ENCODE measurements around the gene ARRDC4.

The ARRDC4 gene

DNA sequence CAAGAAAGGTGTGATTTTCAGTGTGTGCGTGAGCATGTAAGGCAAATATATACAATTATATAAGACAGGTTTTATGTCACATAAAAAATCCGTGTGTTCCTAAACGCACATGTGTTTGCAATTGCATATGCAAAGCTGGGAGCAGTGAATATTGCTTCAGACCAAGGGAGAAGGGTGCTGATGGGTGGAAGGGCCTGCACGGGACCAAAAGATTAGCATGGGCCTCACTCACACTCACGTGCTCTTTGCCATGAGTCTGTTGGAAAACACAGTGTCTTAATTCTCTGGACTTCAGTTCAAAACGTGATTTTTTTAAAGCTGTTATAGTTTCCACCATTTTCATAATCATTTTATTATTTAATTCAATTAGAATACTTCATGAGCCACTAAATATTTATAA, 7.2 kb upstream of the ARRDC4 start:
- no peak overlapping the region for H3K4me2 ChIP-seq (ENCODE audit: low read depth, low read length)
- H3K27ac ChIP-seq (ENCODE audit: low read length) = no peak overlapping the region
- H3K4me1 ChIP-seq (ENCODE audit: low read length) = no peaks in the 10 kb centered on the region
- no peaks in the 10 kb centered on the region for H3K27me3 ChIP-seq (replicated peaks; ENCODE audit: insufficient read depth, low read length)
- no peaks in the 10 kb centered on the region for H4K20me1 ChIP-seq (ENCODE audit: insufficient read depth, low read length)
- H3F3A ChIP-seq (ENCODE audit: insufficient read depth, low read length) = no peaks in the 10 kb centered on the region
- H3K9me2 ChIP-seq (replicated peaks; ENCODE audit: insufficient read depth, low read length) = no peaks in the 10 kb centered on the region
- H2AFZ ChIP-seq (ENCODE audit: low read length) = no peak overlapping the region
- H3K79me2 ChIP-seq (ENCODE audit: low read length) = no peaks in the 10 kb centered on the region
- TF ChIP-seq EZH2 (optimal IDR thresholded peaks at IDR 0.05; ENCODE audit: low read depth, low read length) = no peak
- no peak for TF ChIP-seq EZH2phosphoT487 (IDR thresholded peaks at IDR 0.05; ENCODE audit: low read length)
- TF ChIP-seq CTCF (IDR thresholded peaks at IDR 0.05; ENCODE audit: low read length) = no peak
- no peak overlapping the region for H3K9ac ChIP-seq (ENCODE audit: low read length)
- H3K9me3 ChIP-seq (replicated peaks; ENCODE audit: insufficient read depth, low read length) = no peaks in the 10 kb centered on the region
- no peak overlapping the region for H3K4me3 ChIP-seq (ENCODE audit: low read length)
- no peaks in the 10 kb centered on the region for H3K36me3 ChIP-seq (replicated peaks; ENCODE audit: insufficient read depth, low read length)
- DNase-seq = no peak

- H3K9me3 ChIP-seq (replicated peaks; ENCODE audit: insufficient read depth, low read length) = no peaks in the 10 kb centered on the region
- H2AFZ ChIP-seq (ENCODE audit: low read length) = no peak overlapping the region
- no peak overlapping the region for H3K4me3 ChIP-seq (ENCODE audit: low read length)
- no peak overlapping the region for H3K27ac ChIP-seq (ENCODE audit: low read length)
- no peaks in the 10 kb centered on the region for H3K4me1 ChIP-seq (ENCODE audit: low read length)
- no peak for DNase-seq
- H3K4me2 ChIP-seq (ENCODE audit: low read depth, low read length) = no peak overlapping the region
- H3K79me2 ChIP-seq (ENCODE audit: low read length) = no peaks in the 10 kb centered on the region
- no peaks in the 10 kb centered on the region for H3K9me2 ChIP-seq (replicated peaks; ENCODE audit: insufficient read depth, low read length)
- H3F3A ChIP-seq (ENCODE audit: insufficient read depth, low read length) = no peaks in the 10 kb centered on the region
- H3K27me3 ChIP-seq (replicated peaks; ENCODE audit: insufficient read depth, low read length) = no peaks in the 10 kb centered on the region
- H3K36me3 ChIP-seq (replicated peaks; ENCODE audit: insufficient read depth, low read length) = no peaks in the 10 kb centered on the region
- no peak for TF ChIP-seq EZH2phosphoT487 (IDR thresholded peaks at IDR 0.05; ENCODE audit: low read length)
- TF ChIP-seq CTCF (IDR thresholded peaks at IDR 0.05; ENCODE audit: low read length) = no peak
- no peak for TF ChIP-seq EZH2 (optimal IDR thresholded peaks at IDR 0.05; ENCODE audit: low read depth, low read length)
- H3K9ac ChIP-seq (ENCODE audit: low read length) = no peak overlapping the region
- no peaks in the 10 kb centered on the region for H4K20me1 ChIP-seq (ENCODE audit: insufficient read depth, low read length)
Observed at GRCh38 chr15:97953748-97954147, 6.8 kb upstream of the ARRDC4 start.

GRCh38 chr15:97955035-97955434, 5.5 kb upstream of the ARRDC4 start:
- Histone ChIP-seq H3K27me3 (replicated peaks; ENCODE audit: insufficient read depth, low read length) (no peaks in the 10 kb centered on the region), H3K36me3 (replicated peaks; ENCODE audit: insufficient read depth, low read length) (no peaks in the 10 kb centered on the region), H3K79me2 (ENCODE audit: low read length) (no peaks in the 10 kb centered on the region), H4K20me1 (ENCODE audit: insufficient read depth, low read length) (no peaks in the 10 kb centered on the region), H3K9me3 (replicated peaks; ENCODE audit: insufficient read depth, low read length) (no peaks in the 10 kb centered on the region), H2AFZ (ENCODE audit: low read length) (no peak overlapping the region), H3F3A (ENCODE audit: insufficient read depth, low read length) (no peaks in the 10 kb centered on the region), H3K4me1 (ENCODE audit: low read length) (peaks cover 5% of the 10 kb centered on the region; the same call in 1 of the 2 replicates), H3K9ac (ENCODE audit: low read length) (no peak overlapping the region), H3K9me2 (replicated peaks; ENCODE audit: insufficient read depth, low read length) (no peaks in the 10 kb centered on the region), H3K4me2 (ENCODE audit: low read depth, low read length) (no peak overlapping the region), H3K4me3 (ENCODE audit: low read length) (no peak overlapping the region), H3K27ac (ENCODE audit: low read length) (no peak overlapping the region)
- TF ChIP-seq EZH2 (optimal IDR thresholded peaks at IDR 0.05; ENCODE audit: low read depth, low read length) (no peak), EZH2phosphoT487 (IDR thresholded peaks at IDR 0.05; ENCODE audit: low read length) (no peak), CTCF (IDR thresholded peaks at IDR 0.05; ENCODE audit: low read length) (no peak)
- no peak for DNase-seq
